WTC11 (cell line): ENCODE measurements around the gene LCE5A.

Source experiments
- ATF1 ChIP-seq: sonication (generic); formaldehyde crosslinking; IDR thresholded peaks from 2 replicates; pipeline ENCODE4 v1.8.1; 2023; ENCODE audit warnings: mild to moderate bottlenecking, moderate library complexity, missing genetic modification reagents
- CBFB ChIP-seq: sonication (generic); formaldehyde crosslinking; IDR thresholded peaks from 2 replicates; pipeline ENCODE4 v1.8.1; 2022; ENCODE audit warnings: mild to moderate bottlenecking, low read depth, missing genetic modification reagents
- KAT7 ChIP-seq: sonication (generic); formaldehyde crosslinking; IDR thresholded peaks from 2 replicates; pipeline ENCODE4 v1.8.1; 2023; ENCODE audit warnings: missing genetic modification reagents, mild to moderate bottlenecking, borderline replicate concordance
- TEAD4 ChIP-seq: sonication (generic); formaldehyde crosslinking; IDR thresholded peaks from 2 replicates; pipeline ENCODE4 v1.8.0; 2022; ENCODE audit warnings: mild to moderate bottlenecking, missing genetic modification reagents
- ZBTB21 ChIP-seq: sonication (generic); formaldehyde crosslinking; IDR thresholded peaks from 2 replicates; pipeline ENCODE4 v1.8.1; 2023; ENCODE audit warnings: mild to moderate bottlenecking, missing genetic modification reagents, borderline replicate concordance
- TF ChIP-seq, protein P1 (sequence below): fragments of 200-600 bp; IDR thresholded peaks from 2 replicates; pipeline ENCODE4 v1.8.0; 2022; ENCODE audit warnings: antibody characterized with exemption
- TF ChIP-seq, protein P2 (sequence below): sonication (generic); formaldehyde crosslinking; IDR thresholded peaks from 2 replicates; pipeline ENCODE4 v1.8.0; 2022; ENCODE audit warnings: missing genetic modification reagents
- TF ChIP-seq, protein P3 (sequence below): sonication (generic); formaldehyde crosslinking; IDR thresholded peaks from 2 replicates; pipeline ENCODE4 v1.8.0; 2022; ENCODE audit warnings: mild to moderate bottlenecking, missing genetic modification reagents
- TF ChIP-seq, protein P4 (sequence below): sonication (generic); formaldehyde crosslinking; IDR thresholded peaks from 2 replicates; pipeline ENCODE4 v1.8.0; 2022; ENCODE audit warnings: mild to moderate bottlenecking, missing genetic modification reagents
- TF ChIP-seq, protein P5 (sequence below): sonication (generic); formaldehyde crosslinking; conservative IDR thresholded peaks from 2 replicates; pipeline ENCODE4 v1.8.1; 2022; ENCODE audit warnings: mild to moderate bottlenecking, missing genetic modification reagents

DNA sequence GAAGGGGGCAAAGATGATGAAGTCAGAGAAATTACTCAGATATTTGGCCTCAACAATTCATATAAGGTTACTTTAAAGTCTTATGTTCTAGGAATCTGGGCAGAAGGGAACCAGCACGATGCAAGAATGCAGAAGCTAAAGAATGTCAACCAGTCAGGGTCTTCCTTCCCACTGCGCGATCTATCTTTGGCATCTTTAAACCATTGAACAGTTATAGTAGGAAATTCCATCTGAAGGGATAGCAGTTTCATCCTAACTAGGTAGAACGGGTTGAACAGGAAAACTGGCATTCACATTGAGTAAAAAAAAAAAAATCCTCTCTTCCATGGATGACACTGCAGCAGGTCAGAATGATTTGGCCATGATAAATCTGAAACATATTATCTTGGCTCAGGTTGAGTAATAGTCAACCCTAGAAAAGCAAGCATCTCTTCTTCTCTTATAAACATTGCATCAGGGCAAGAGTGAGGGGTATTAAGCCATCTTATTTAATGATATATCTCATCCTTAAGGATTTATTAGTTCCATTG lies 10.0 kb downstream of the LCE5A start:
- TF ChIP-seq TEAD4 (CRISPR knock-in tag) (no peak), ZBTB21 (CRISPR knock-in tag) (no peak), KAT7 (CRISPR knock-in tag) (no peak), CBFB (CRISPR knock-in tag) (no peak), ATF1 (CRISPR knock-in tag) (no peak)
- TF ChIP-seq, protein P1, sequence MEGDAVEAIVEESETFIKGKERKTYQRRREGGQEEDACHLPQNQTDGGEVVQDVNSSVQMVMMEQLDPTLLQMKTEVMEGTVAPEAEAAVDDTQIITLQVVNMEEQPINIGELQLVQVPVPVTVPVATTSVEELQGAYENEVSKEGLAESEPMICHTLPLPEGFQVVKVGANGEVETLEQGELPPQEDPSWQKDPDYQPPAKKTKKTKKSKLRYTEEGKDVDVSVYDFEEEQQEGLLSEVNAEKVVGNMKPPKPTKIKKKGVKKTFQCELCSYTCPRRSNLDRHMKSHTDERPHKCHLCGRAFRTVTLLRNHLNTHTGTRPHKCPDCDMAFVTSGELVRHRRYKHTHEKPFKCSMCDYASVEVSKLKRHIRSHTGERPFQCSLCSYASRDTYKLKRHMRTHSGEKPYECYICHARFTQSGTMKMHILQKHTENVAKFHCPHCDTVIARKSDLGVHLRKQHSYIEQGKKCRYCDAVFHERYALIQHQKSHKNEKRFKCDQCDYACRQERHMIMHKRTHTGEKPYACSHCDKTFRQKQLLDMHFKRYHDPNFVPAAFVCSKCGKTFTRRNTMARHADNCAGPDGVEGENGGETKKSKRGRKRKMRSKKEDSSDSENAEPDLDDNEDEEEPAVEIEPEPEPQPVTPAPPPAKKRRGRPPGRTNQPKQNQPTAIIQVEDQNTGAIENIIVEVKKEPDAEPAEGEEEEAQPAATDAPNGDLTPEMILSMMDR: no peak
- TF ChIP-seq, protein P2, sequence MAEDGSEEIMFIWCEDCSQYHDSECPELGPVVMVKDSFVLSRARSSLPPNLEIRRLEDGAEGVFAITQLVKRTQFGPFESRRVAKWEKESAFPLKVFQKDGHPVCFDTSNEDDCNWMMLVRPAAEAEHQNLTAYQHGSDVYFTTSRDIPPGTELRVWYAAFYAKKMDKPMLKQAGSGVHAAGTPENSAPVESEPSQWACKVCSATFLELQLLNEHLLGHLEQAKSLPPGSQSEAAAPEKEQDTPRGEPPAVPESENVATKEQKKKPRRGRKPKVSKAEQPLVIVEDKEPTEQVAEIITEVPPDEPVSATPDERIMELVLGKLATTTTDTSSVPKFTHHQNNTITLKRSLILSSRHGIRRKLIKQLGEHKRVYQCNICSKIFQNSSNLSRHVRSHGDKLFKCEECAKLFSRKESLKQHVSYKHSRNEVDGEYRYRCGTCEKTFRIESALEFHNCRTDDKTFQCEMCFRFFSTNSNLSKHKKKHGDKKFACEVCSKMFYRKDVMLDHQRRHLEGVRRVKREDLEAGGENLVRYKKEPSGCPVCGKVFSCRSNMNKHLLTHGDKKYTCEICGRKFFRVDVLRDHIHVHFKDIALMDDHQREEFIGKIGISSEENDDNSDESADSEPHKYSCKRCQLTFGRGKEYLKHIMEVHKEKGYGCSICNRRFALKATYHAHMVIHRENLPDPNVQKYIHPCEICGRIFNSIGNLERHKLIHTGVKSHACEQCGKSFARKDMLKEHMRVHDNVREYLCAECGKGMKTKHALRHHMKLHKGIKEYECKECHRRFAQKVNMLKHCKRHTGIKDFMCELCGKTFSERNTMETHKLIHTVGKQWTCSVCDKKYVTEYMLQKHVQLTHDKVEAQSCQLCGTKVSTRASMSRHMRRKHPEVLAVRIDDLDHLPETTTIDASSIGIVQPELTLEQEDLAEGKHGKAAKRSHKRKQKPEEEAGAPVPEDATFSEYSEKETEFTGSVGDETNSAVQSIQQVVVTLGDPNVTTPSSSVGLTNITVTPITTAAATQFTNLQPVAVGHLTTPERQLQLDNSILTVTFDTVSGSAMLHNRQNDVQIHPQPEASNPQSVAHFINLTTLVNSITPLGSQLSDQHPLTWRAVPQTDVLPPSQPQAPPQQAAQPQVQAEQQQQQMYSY (CRISPR knock-in tag): no peak
- TF ChIP-seq, protein P3, sequence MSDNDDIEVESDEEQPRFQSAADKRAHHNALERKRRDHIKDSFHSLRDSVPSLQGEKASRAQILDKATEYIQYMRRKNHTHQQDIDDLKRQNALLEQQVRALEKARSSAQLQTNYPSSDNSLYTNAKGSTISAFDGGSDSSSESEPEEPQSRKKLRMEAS (CRISPR knock-in tag): no peak
- TF ChIP-seq, protein P4, sequence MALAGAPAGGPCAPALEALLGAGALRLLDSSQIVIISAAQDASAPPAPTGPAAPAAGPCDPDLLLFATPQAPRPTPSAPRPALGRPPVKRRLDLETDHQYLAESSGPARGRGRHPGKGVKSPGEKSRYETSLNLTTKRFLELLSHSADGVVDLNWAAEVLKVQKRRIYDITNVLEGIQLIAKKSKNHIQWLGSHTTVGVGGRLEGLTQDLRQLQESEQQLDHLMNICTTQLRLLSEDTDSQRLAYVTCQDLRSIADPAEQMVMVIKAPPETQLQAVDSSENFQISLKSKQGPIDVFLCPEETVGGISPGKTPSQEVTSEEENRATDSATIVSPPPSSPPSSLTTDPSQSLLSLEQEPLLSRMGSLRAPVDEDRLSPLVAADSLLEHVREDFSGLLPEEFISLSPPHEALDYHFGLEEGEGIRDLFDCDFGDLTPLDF (CRISPR knock-in tag): no peak
- TF ChIP-seq, protein P5, sequence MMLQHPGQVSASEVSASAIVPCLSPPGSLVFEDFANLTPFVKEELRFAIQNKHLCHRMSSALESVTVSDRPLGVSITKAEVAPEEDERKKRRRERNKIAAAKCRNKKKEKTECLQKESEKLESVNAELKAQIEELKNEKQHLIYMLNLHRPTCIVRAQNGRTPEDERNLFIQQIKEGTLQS (CRISPR knock-in tag): no peak
